PFSK-1 (cell line): ENCODE measurements around the gene TTC28.

Experiments used
- FOXP2 ChIP-seq: optimal IDR thresholded peaks from 2 replicates; pipeline ENCODE3; 2011; ENCODE audit warnings: borderline replicate concordance, control low read depth, inconsistent platforms; ENCODE audit not compliant: insufficient read depth; ENCODE audit errors: extremely low read length, extremely low read depth
- POLR2AphosphoS5 ChIP-seq: IDR thresholded peaks from 2 replicates; pipeline ENCODE4 v1.6.1; 2012; ENCODE audit warnings: low read depth, mild to moderate bottlenecking, control low read depth, low read length, moderate library complexity
- REST ChIP-seq, 2 experiments: IDR thresholded peaks; 2 replicates each; pipeline versions ENCODE4 v1.6.1 to v1.8.0; 2011 to 2012; ENCODE audit warnings: low read depth in 2 of 2, low read length in 2 of 2, control low read depth in 1 of 2, inconsistent platforms in 1 of 2, mild to moderate bottlenecking in 1 of 2, moderate library complexity in 1 of 2; ENCODE audit not compliant: insufficient read depth in 1 of 2
- SIN3A ChIP-seq: IDR thresholded peaks from 2 replicates; pipeline ENCODE4 v1.6.1; 2012; ENCODE audit warnings: mild to moderate bottlenecking, low read length, moderate library complexity, borderline replicate concordance; ENCODE audit not compliant: insufficient read depth
- TAF1 ChIP-seq: IDR thresholded peaks from 2 replicates; pipeline ENCODE4 v1.6.1; 2012; ENCODE audit warnings: low read length, control low read depth, borderline replicate concordance; ENCODE audit not compliant: insufficient read depth

Gene TTC28

GRCh38 chr22:28563636-28564035, 116.0 kb downstream of the TTC28 start:
- no peak for TF ChIP-seq SIN3A

GRCh38 chr22:28562324-28562723, 117.3 kb downstream of the TTC28 start:
- TF ChIP-seq TAF1: no peak
- TF ChIP-seq POLR2AphosphoS5: no peak
- no peak for TF ChIP-seq REST (IDR thresholded peaks at IDR 0.05; ENCODE audit: insufficient read depth in 1 of 2, low read depth in 2 of 2, low read length in 2 of 2)
- no peak for TF ChIP-seq SIN3A
- no peak for TF ChIP-seq FOXP2

- TF ChIP-seq SIN3A: no peak
- TF ChIP-seq FOXP2: no peak
- TF ChIP-seq POLR2AphosphoS5: no peak
These were observed 119.4 kb downstream of the TTC28 start for GRCh38 chr22:28560046-28560742.

- TF ChIP-seq POLR2AphosphoS5: no peak
- no peak for TF ChIP-seq SIN3A
- no peak for TF ChIP-seq FOXP2
- no peak for TF ChIP-seq TAF1
- no peak for TF ChIP-seq REST (IDR thresholded peaks at IDR 0.05; ENCODE audit: insufficient read depth in 1 of 2, low read depth in 2 of 2, low read length in 2 of 2)
These were observed 122.5 kb downstream of the TTC28 start for GRCh38 chr22:28557184-28557583.

GRCh38 chr22:28548406-28548805, 131.2 kb downstream of the TTC28 start:
- no peak for TF ChIP-seq POLR2AphosphoS5
- TF ChIP-seq TAF1: no peak
- no peak for TF ChIP-seq FOXP2
- TF ChIP-seq SIN3A: no peak
- TF ChIP-seq REST (IDR thresholded peaks at IDR 0.05; ENCODE audit: insufficient read depth in 1 of 2, low read depth in 2 of 2, low read length in 2 of 2): no peak

- TF ChIP-seq SIN3A: no peak
These were observed 132.4 kb downstream of the TTC28 start for GRCh38 chr22:28547132-28547842.
